Endothelial cell of umbilical vein (primary cell): ENCODE results near the gene CSF3.

Experiments used
- FOS ChIP-seq: IDR thresholded peaks from 2 replicates; pipeline ENCODE4 v1.6.1; 2011; ENCODE audit warnings: mild to moderate bottlenecking, low read length, moderate library complexity, borderline replicate concordance; ENCODE audit not compliant: insufficient read depth
- TF ChIP-seq, protein P1 (sequence below), 2 donors: IDR thresholded peaks; 1 replicate in 1 of 2; 2 replicates in 1 of 2; pipeline ENCODE4 v1.5.1; 2011; ENCODE audit warnings: low read length in 2 of 2, mild to moderate bottlenecking in 2 of 2, moderate library complexity in 2 of 2, control low read depth in 1 of 2, inconsistent platforms in 1 of 2, low read depth in 1 of 2; ENCODE audit not compliant: insufficient read depth in 1 of 2; ENCODE audit errors: extremely low read depth in 1 of 2

DNA sequence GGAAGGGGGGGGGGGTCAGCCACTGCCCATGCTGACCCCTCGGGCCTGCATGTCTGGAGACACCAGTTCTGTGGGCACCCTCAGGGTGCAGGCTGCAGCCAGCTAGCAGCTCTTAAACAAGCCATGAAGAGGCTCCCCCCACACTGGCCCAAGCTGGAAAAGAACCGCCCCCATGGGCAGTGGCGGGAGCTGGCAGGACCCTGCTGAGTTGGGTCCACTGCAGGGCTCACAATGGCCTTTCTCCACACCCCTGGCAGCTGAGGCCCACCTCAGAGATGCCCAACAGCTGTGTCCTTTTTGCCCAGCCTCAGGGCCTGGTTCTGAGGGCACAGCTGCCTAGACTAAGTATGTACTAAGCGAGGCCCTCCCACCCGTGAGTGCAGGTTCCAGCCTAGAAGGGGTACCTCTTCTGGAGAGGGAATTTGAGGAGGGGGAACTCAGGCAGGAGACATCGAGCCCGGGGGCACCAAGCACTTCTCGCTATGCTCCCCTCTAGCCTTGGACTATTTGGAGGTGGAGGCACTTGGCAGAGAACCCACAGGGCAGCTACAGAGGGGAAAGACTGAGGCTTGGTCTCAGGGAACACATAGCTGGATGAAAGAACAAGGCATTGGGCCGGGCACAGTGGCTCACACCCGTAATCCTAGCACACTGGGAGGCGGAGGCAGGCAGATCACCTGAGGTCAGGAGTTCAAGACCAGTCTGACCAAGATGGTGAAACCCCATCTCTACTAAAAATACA, 50.7 kb downstream of the CSF3 start:
- TF ChIP-seq, protein P1, sequence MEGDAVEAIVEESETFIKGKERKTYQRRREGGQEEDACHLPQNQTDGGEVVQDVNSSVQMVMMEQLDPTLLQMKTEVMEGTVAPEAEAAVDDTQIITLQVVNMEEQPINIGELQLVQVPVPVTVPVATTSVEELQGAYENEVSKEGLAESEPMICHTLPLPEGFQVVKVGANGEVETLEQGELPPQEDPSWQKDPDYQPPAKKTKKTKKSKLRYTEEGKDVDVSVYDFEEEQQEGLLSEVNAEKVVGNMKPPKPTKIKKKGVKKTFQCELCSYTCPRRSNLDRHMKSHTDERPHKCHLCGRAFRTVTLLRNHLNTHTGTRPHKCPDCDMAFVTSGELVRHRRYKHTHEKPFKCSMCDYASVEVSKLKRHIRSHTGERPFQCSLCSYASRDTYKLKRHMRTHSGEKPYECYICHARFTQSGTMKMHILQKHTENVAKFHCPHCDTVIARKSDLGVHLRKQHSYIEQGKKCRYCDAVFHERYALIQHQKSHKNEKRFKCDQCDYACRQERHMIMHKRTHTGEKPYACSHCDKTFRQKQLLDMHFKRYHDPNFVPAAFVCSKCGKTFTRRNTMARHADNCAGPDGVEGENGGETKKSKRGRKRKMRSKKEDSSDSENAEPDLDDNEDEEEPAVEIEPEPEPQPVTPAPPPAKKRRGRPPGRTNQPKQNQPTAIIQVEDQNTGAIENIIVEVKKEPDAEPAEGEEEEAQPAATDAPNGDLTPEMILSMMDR (IDR thresholded peaks at IDR 0.05; ENCODE audit: extremely low read depth in 1 of 2, insufficient read depth in 1 of 2, low read depth in 1 of 2, low read length in 2 of 2), result no peak
- no peak for TF ChIP-seq FOS
